Thyroid gland (tissue), 4 donors: ENCODE results near the gene DNAJB14. TPM values are rescaled to one million over a fixed set of nuclear protein-coding genes. Genes with fewer than 3 reads are reported as not detected.
A peak's percentile ranks its signal among the peaks of the same experiment; 100 is the strongest.

ENCODE experiments used
- DNase-seq, 2 donors: peaks; one replicate each; pipeline ENCODE4 v3.0.0-alpha.2; 2019
- H3K27ac ChIP-seq, 3 donors: fragments of 200-600 bp; sonication (generic); 1 replicate in 2 of 3; 2 replicates in 1 of 3; pipeline ENCODE4 v1.5.1; 2016 to 2019; ENCODE audit warnings: mild to moderate bottlenecking in 1 of 3, moderate library complexity in 1 of 3
- H3K27me3 ChIP-seq: fragments of 200-600 bp; sonication (generic); one replicate; pipeline ENCODE4 v1.5.1; 2019
- H3K36me3 ChIP-seq, 2 donors: fragments of 200-600 bp; sonication (generic); one replicate each; pipeline ENCODE4 v1.5.1; 2016 to 2019
- H3K4me1 ChIP-seq, 2 donors: fragments of 200-600 bp; sonication (generic); one replicate each; pipeline ENCODE4 v1.5.1; 2017 to 2019
- H3K4me3 ChIP-seq, 3 donors: fragments of 200-600 bp; sonication (generic); replicated peaks in 1 of 3; 1 replicate in 2 of 3; 2 replicates in 1 of 3; pipeline ENCODE4 v1.5.1; 2016; ENCODE audit warnings: mild to moderate bottlenecking in 1 of 3
- H3K9me3 ChIP-seq: fragments of 200-600 bp; sonication (generic); one replicate; pipeline ENCODE4 v1.5.1; 2017
- POLR2A ChIP-seq, 2 donors: fragments of 450-650 bp; IDR thresholded peaks; one replicate each; pipeline ENCODE4 v1.6.1; 2017; ENCODE audit warnings: antibody characterized with exemption in 2 of 2, mild to moderate bottlenecking in 2 of 2, moderate library complexity in 1 of 2
- WGBS, 2 donors: methylation state at CpG; one replicate each; pipeline ENCODE4 v1.1.5; 2017; 5-methylcytosine and 5-hydroxymethylcytosine counted together
- intact Hi-C: fragments of 100-400 bp; cut with DNase I; formaldehyde crosslinking; loops from one replicate; pipeline ENCODE4 v1.15.1; 2023
- total RNA-seq, 4 donors: library from RNA; depleted of rRNA; stranded (reverse); fragments of >200 nt; gene quantifications; one replicate each; pipeline ENCODE4 v1.2.3, GENCODE V29; 2016
- TF ChIP-seq, protein P1 (sequence below), 6 experiments: fragments of 200-600 bp in 3 of 6; fragments of 450-650 bp in 3 of 6; sonication (generic) in 3 of 6; IDR thresholded peaks; one replicate each; pipeline ENCODE4 v1.5.1; 2016 to 2019; ENCODE audit warnings: antibody characterized with exemption in 6 of 6, mild to moderate bottlenecking in 2 of 6, inconsistent platforms in 1 of 6, moderate library complexity in 1 of 6

The DNAJB14 gene
- total RNA-seq, 4 donors from 2014 or later = 48.1 to 84.4 (median 72.3) TPM

DNA sequence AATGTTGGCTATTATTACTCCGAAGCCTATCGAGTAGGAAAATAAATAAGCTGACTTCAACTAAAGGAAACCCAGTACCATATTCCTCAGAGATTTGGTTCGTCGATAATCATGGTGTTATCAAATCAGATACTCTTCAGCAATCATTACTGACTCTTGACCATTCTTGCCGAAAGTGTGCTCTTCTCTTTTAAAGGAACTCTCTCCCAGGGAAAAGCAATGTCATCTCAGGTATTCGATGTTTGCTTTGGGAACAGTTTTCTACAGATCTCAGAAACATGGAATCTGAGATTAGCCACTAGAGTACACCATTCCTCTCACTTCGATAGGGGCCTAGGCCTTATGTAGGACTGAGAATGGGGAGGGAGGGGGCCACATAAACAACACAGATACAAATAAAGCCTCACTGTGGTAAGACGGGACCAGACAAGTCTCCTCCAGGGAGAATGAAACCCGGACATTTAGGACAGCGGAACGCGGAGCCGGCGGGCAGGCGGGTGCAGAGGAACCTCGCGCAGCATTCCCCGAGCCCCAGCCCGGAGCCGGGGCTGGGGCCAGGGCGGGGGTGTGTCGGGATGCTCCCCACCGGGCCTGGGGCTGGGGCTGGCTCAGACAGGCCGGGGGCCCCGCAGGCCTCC is 581 bp downstream of the DNAJB14 start:
- Histone ChIP-seq H3K36me3 (no peaks in the 10 kb centered on the region), H3K9me3 (no peaks in the 10 kb centered on the region), H3K4me1 (peaks cover 13 to 34% of the 10 kb centered on the region in 2 donors), H3K4me3 (peak overlapping the region; percentile 71 to 88 (median 84)), H3K27ac (peak overlapping the region; percentile 92 to 98 (median 96)), H3K27me3 (no peaks in the 10 kb centered on the region)
- TF ChIP-seq POLR2A (IDR thresholded peaks at IDR 0.05) = no peak
- TF ChIP-seq, protein P1, sequence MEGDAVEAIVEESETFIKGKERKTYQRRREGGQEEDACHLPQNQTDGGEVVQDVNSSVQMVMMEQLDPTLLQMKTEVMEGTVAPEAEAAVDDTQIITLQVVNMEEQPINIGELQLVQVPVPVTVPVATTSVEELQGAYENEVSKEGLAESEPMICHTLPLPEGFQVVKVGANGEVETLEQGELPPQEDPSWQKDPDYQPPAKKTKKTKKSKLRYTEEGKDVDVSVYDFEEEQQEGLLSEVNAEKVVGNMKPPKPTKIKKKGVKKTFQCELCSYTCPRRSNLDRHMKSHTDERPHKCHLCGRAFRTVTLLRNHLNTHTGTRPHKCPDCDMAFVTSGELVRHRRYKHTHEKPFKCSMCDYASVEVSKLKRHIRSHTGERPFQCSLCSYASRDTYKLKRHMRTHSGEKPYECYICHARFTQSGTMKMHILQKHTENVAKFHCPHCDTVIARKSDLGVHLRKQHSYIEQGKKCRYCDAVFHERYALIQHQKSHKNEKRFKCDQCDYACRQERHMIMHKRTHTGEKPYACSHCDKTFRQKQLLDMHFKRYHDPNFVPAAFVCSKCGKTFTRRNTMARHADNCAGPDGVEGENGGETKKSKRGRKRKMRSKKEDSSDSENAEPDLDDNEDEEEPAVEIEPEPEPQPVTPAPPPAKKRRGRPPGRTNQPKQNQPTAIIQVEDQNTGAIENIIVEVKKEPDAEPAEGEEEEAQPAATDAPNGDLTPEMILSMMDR (IDR thresholded peaks at IDR 0.05) = no peak
- WGBS, 2 donors = 2 to 4% methylated on average over 17 to 20 of the region's 25 CpGs
- intact Hi-C loops = loop anchor here (5.0 to 10.0 kb wide), 3 partner anchors 54 to 384 kb away; partner anchors contain the start of genes DAPP1, LAMTOR3 and TRMT10A
- no peak for DNase-seq

DNA sequence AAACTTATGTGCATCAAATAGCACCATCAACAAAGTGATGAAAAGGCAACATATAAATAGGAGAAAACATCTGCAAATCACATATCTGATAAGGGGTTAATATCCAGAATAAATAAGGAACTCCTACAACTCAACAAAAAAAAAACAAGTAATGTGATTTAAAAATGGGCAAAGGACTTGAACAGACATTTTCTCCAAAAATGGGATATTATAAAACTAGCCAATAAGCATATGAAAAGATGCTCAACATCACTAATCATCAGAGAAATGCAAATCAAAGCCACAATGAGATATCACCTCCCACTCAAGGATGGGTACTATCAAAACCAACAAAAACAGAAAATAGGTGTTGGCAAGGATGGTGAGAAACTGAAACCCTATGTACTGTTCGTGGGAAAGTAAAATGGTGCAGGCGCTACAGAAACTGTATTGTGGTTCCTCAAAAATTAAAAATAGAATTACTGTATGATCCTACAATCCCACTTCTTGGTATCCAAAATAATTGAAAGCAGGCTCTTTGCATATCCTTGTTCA is 2.4 kb downstream of the DNAJB14 start:
- intact Hi-C loops = loop anchor here (10.0 kb wide), 1 partner anchor 129 kb away; the partner anchor contains the start of gene DAPP1
- TF ChIP-seq, protein P1 (IDR thresholded peaks at IDR 0.05) = no peak
- no peak for TF ChIP-seq POLR2A (IDR thresholded peaks at IDR 0.05)

GRCh38 chr4:99938243-99938753 is 8.1 kb downstream of the DNAJB14 start:
- H3K4me1 ChIP-seq = peaks cover 0 to 2% of the 10 kb centered on the region in 2 donors
- no peak overlapping the region for H3K4me3 ChIP-seq
- intact Hi-C loops = no loop called here
- no peaks in the 10 kb centered on the region for H3K36me3 ChIP-seq
- WGBS, 2 donors = 94 to 95% methylated on average over 3 of the region's 3 CpGs
- TF ChIP-seq, protein P1 (IDR thresholded peaks at IDR 0.05) = no peak
- no peak for TF ChIP-seq POLR2A (IDR thresholded peaks at IDR 0.05)
- no peak for DNase-seq
- no peak overlapping the region for H3K27ac ChIP-seq
- no peaks in the 10 kb centered on the region for H3K9me3 ChIP-seq
- no peaks in the 10 kb centered on the region for H3K27me3 ChIP-seq

More for the DNA sequence above, 2.4 kb downstream of the DNAJB14 start:
- Histone ChIP-seq H3K27me3 (no peaks in the 10 kb centered on the region), H3K36me3 (no peaks in the 10 kb centered on the region), H3K4me3 (no peak overlapping the region), H3K9me3 (no peaks in the 10 kb centered on the region), H3K4me1 (peaks cover 13 to 34% of the 10 kb centered on the region in 2 donors), H3K27ac (no peak overlapping the region)
- WGBS, 2 donors = 89% methylated on average over 2 of the region's 2 CpGs
- no peak for DNase-seq

DNA sequence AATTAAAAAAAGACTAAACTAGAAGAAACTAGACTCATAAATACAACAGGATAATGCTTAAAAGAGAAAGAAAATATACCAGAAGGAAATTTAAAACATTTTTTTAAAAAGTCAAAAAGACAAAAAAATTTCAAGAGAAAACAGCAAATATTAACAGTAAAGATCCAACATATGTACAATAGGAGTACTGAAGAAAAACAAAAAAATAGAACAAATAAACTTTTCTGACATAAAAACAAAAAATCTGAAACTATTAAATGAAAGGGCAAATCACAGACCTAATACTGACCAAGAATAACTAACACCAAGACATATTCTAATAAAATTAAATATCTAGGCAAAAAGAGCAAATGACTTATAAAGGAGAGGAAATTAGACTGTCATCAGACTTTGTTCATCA is 11.5 kb downstream of the DNAJB14 start:
- no peak overlapping the region for H3K4me3 ChIP-seq
- H3K27ac ChIP-seq = no peak overlapping the region
- H3K4me1 ChIP-seq = no peaks in the 10 kb centered on the region
- no peak for DNase-seq
- intact Hi-C loops = no loop called here
- no peaks in the 10 kb centered on the region for H3K27me3 ChIP-seq
- no peaks in the 10 kb centered on the region for H3K36me3 ChIP-seq
- no peaks in the 10 kb centered on the region for H3K9me3 ChIP-seq
- TF ChIP-seq POLR2A (IDR thresholded peaks at IDR 0.05) = no peak
- TF ChIP-seq, protein P1 (IDR thresholded peaks at IDR 0.05) = no peak

- 64 to 95% methylated on average over 2 of the region's 2 CpGs for WGBS, 2 donors
- intact Hi-C loops = no loop called here
These were observed 18.9 kb downstream of the DNAJB14 start for GRCh38 chr4:99927566-99927965.

More at GRCh38 chr4:99927566-99927965, 18.9 kb downstream of the DNAJB14 start:
- no peak for DNase-seq
- no peaks in the 10 kb centered on the region for H3K27me3 ChIP-seq
- peaks cover 0 to 3% of the 10 kb centered on the region in 2 donors for H3K36me3 ChIP-seq
- no peak overlapping the region for H3K27ac ChIP-seq
- H3K9me3 ChIP-seq = no peaks in the 10 kb centered on the region
- no peaks in the 10 kb centered on the region for H3K4me1 ChIP-seq
- TF ChIP-seq, protein P1 (IDR thresholded peaks at IDR 0.05) = no peak
- TF ChIP-seq POLR2A (IDR thresholded peaks at IDR 0.05) = no peak
- H3K4me3 ChIP-seq = no peak overlapping the region
